HEK293 (cell line): ENCODE data around the gene COPS9.

Experiments
- CTCF ChIP-seq: fragments of 450-650 bp; formaldehyde crosslinking; IDR thresholded peaks from 2 replicates; pipeline ENCODE4 v1.5.1; 2016; ENCODE audit warnings: missing biosample characterization, missing genetic modification characterization
- ZNF239 ChIP-seq: fragments of 450-650 bp; formaldehyde crosslinking; IDR thresholded peaks from 2 replicates; pipeline ENCODE4 v1.5.1; 2016; ENCODE audit warnings: missing biosample characterization, missing genetic modification characterization

GRCh38 chr2:240170354-240170735 is 34.2 kb upstream of the COPS9 start:
- TF ChIP-seq CTCF (tag by site-specific recombination) (no peak; the same call in 1 of the 2 replicates), ZNF239 (tag by site-specific recombination) (no peak)
